ENCODE data around the gene THOP1. TPM values are rescaled to one million over a fixed set of nuclear protein-coding genes. Genes with fewer than 3 reads are reported as not detected.

Gene THOP1
- total and polyA plus RNA-seq, 10 of the 15 experiments (the other 5 are each of a cell fraction or from before 2014, with no cell fraction given): 1.9 to 270 (median 169) TPM

DNA sequence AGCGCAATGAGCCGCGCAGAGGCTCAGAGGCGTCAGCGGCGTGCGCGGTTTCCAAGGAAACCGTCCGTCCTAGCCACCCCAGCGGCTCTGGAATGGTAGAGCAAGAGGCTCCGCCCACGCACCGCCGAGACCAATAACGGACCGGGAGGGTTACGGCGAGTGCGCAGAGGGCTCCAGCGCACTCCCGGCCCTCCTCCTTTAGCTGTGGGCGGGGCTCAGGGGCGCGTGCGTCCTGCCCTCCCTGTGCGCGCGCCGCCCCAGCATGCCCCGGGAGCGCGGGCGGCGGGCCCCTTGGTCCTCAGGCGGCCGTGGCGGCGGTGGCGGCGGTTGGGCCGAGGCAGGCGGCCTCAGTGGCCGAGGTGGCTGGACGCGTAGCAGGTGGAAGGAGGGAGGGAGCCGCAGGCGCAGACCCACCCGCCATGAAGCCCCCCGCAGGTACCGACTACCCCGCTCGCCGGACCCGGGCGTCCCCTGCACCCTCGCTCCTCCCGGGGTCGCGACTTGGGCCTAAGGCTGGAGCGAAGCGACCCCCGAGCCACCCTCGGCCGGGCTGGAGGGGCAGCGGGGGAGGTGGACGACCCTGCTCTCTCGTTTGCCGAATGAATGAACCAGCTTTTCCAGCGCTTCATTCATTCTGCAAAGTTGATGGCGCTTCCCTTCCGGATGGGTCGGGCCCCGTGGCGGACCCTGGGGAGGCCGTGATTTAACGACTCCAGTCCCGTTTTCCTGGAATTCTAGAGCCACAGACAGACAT lies at the start of gene THOP1 (continued):
- TF ChIP-seq MEF2A (IDR thresholded peaks at IDR 0.05; ENCODE audit: insufficient read depth, low read depth, low read length) (no peak), BMI1 (IDR thresholded peaks at IDR 0.05; ENCODE audit: borderline replicate concordance) (peak; percentile 80; the same call in 1 of the 2 replicates), HDGF (IDR thresholded peaks at IDR 0.05) (peak; percentile 84), ZNF217 (IDR thresholded peaks at IDR 0.05) (no peak), LARP7 (IDR thresholded peaks at IDR 0.05) (peak; percentile 81), SMARCA5 (IDR thresholded peaks at IDR 0.05) (peak; percentile 63; the same call in 1 of the 2 replicates), EGR1 (IDR thresholded peaks at IDR 0.05; ENCODE audit: borderline replicate concordance in 1 of 2, low read depth in 2 of 2, low read length in 2 of 2) (peak; percentile 58 to 94), DPF2 (IDR thresholded peaks at IDR 0.05) (peak; percentile 73), MAX (IDR thresholded peaks at IDR 0.05; ENCODE audit: low read depth, low read length) (peak; percentile 21; the same call in 1 of the 2 replicates), CREM (IDR thresholded peaks at IDR 0.05; ENCODE audit: low read depth) (no peak)

DNA sequence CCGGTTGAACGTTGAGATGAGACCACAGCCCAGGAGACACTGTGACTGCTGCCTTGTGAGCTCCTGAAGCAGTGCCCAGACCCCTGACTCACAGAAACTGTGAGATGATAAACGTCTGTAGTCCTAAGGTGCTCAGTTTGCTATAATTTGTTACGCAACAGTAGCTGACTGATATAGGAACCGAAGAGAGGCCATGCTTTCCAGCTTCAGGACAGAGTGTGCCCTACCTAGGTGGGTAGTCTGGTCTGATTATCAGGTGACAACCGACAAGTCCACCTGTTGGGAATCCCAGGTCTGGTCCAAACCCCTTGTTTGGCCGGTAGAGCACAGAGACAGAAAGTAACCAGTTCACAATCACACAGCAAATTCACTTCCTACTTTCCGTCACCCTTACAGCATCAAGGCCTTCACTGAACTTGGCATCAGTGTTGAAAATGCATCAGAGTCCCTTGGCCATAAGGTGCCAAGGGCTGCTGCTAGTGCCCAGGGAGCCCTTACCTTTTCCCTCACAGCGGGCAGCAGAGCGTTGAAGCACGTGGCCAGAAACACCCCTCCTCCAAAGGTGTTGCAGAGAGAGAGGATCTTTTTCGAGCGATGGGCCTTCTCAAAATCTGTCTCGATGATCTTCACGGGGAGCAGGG lies 48.6 kb upstream of the THOP1 start:
- Histone ChIP-seq H3K9ac (ENCODE audit: control insufficient read depth, insufficient read depth, low read length) (no peak overlapping the region), H2AFZ (ENCODE audit: control insufficient read depth, low read depth, low read length) (no peak overlapping the region), H3K79me2 (ENCODE audit: control insufficient read depth, insufficient read depth, low read length) (peaks cover 14% of the 10 kb centered on the region), H3K4me3 (no peak overlapping the region), H3K4me2 (ENCODE audit: control insufficient read depth, insufficient read depth) (no peak overlapping the region), H3K27me3 (replicated peaks in 1 of 2; ENCODE audit: control insufficient read depth in 2 of 2, insufficient read depth in 2 of 2, low read length in 1 of 2) (no peaks in the 10 kb centered on the region), H3K9me3 (replicated peaks; ENCODE audit: control insufficient read depth, insufficient read depth, low read length) (peaks cover 8% of the 10 kb centered on the region; the same call in 2 of the 3 replicates), H4K20me1 (ENCODE audit: control insufficient read depth, insufficient read depth) (no peaks in the 10 kb centered on the region), H3K27ac (ENCODE audit: control insufficient read depth, insufficient read depth) (no peak overlapping the region), H3K36me3 (ENCODE audit: control insufficient read depth in 2 of 2, insufficient read depth in 2 of 2, low read length in 1 of 2) (peaks cover 11 to 15% of the 10 kb centered on the region in 2 experiments; a peak in 3 of 4 replicates), H3K4me1 (ENCODE audit: control insufficient read depth, insufficient read depth, low read length) (no peaks in the 10 kb centered on the region)
- 94% methylated on average over 15 of the region's 15 CpGs for WGBS (ENCODE audit: insufficient coverage, insufficient replicate concordance, low lambda C conversion rate, missing lambda C conversion rate)
- RAD21 ChIA-PET (ENCODE audit: unreplicated experiment): no interaction called here
- POLR2A ChIA-PET: no interaction called here
- intact Hi-C loops (cut with micrococcal nuclease; ENCODE audit: unreplicated experiment): loop anchor here (5.0 kb wide), 1 partner anchor 69 kb away; no protein-coding TSS in a partner anchor
- DNase-seq (ENCODE audit: low read depth, low spot score) (no peak), ATAC-seq (no peak), FAIRE-seq (peak; percentile 68)
- in situ Hi-C loops (cut with MboI): no loop called here
- SMC1A ChIA-PET (ENCODE audit: uncharacterized antibody, unreplicated experiment): no interaction called here
- TF ChIP-seq CBX5 (IDR thresholded peaks at IDR 0.05; ENCODE audit: low read depth) (0 out of 2 replicates have a peak, but pooled peaks have one; percentile 34), NFYA (IDR thresholded peaks at IDR 0.05; ENCODE audit: borderline replicate concordance, low read depth, low read length) (no peak)
- TF ChIP-seq, protein P1, sequence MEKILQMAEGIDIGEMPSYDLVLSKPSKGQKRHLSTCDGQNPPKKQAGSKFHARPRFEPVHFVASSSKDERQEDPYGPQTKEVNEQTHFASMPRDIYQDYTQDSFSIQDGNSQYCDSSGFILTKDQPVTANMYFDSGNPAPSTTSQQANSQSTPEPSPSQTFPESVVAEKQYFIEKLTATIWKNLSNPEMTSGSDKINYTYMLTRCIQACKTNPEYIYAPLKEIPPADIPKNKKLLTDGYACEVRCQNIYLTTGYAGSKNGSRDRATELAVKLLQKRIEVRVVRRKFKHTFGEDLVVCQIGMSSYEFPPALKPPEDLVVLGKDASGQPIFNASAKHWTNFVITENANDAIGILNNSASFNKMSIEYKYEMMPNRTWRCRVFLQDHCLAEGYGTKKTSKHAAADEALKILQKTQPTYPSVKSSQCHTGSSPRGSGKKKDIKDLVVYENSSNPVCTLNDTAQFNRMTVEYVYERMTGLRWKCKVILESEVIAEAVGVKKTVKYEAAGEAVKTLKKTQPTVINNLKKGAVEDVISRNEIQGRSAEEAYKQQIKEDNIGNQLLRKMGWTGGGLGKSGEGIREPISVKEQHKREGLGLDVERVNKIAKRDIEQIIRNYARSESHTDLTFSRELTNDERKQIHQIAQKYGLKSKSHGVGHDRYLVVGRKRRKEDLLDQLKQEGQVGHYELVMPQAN (conservative IDR thresholded peaks at IDR 0.05): no peak
- BruUV-seq (replicated peaks): no TSS peak
- CTCF ChIA-PET: interaction anchor here (1.3 kb wide), 1 partner anchor 13 kb away, joined by 5 read pairs; no protein-coding TSS in a partner anchor

Data from GM12878 (cell line).